Uterus (tissue), 2 donors: ENCODE data around the gene LRBA.
"Not testable (repeated sequence)": the region's sequence is repeated elsewhere in the genome, so short reads cannot be mapped to it uniquely, and the experiment has no call there.

Experiments used
- CTCF ChIP-seq, 4 experiments: fragments of 200-600 bp in 2 of 4; fragments of 450-650 bp in 2 of 4; sonication (generic) in 2 of 4; IDR thresholded peaks; one replicate each; pipeline ENCODE4 v1.5.1; 2016 to 2019; ENCODE audit warnings: antibody characterized with exemption in 4 of 4, mild to moderate bottlenecking in 2 of 4, moderate library complexity in 1 of 4
- POLR2A ChIP-seq, 2 donors: fragments of 450-650 bp; IDR thresholded peaks; one replicate each; pipeline ENCODE4 v1.6.1; 2016; ENCODE audit warnings: antibody characterized with exemption in 2 of 2, mild to moderate bottlenecking in 1 of 2, moderate library complexity in 1 of 2

GRCh38 chr4:150386415-150386814, 628.7 kb downstream of the LRBA start:
- not testable (repeated sequence) for TF ChIP-seq CTCF, POLR2A (IDR thresholded peaks at IDR 0.05)
